Fibroblast of lung (primary cell): ENCODE results near the gene TNFSF8.

Experiments used
- EZH2 ChIP-seq: IDR thresholded peaks from 2 replicates; pipeline ENCODE4 v1.5.1; 2012; ENCODE audit warnings: low read length, control low read depth, mild to moderate bottlenecking; ENCODE audit errors: missing control alignments
- TF ChIP-seq, protein P1 (sequence below), 2 donors: IDR thresholded peaks in 1 of 2; conservative IDR thresholded peaks in 1 of 2; 1 replicate in 1 of 2; 2 replicates in 1 of 2; pipeline ENCODE4 v1.5.1; 2011 to 2012; ENCODE audit warnings: low read length in 2 of 2, control low read depth in 1 of 2, inconsistent platforms in 1 of 2, low read depth in 1 of 2, mild to moderate bottlenecking in 1 of 2

- TF ChIP-seq, protein P1, sequence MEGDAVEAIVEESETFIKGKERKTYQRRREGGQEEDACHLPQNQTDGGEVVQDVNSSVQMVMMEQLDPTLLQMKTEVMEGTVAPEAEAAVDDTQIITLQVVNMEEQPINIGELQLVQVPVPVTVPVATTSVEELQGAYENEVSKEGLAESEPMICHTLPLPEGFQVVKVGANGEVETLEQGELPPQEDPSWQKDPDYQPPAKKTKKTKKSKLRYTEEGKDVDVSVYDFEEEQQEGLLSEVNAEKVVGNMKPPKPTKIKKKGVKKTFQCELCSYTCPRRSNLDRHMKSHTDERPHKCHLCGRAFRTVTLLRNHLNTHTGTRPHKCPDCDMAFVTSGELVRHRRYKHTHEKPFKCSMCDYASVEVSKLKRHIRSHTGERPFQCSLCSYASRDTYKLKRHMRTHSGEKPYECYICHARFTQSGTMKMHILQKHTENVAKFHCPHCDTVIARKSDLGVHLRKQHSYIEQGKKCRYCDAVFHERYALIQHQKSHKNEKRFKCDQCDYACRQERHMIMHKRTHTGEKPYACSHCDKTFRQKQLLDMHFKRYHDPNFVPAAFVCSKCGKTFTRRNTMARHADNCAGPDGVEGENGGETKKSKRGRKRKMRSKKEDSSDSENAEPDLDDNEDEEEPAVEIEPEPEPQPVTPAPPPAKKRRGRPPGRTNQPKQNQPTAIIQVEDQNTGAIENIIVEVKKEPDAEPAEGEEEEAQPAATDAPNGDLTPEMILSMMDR (conservative IDR thresholded peaks at IDR 0.05 in 1 of 2, IDR thresholded peaks at IDR 0.05 in 1 of 2; ENCODE audit: low read depth in 1 of 2, low read length in 2 of 2): no peak
- TF ChIP-seq EZH2: no peak
These were observed 2.1 kb upstream of the TNFSF8 start for GRCh38 chr9:114932502-114932901.
